SJCRH30 (cell line): ENCODE data around the gene LHFPL5. TPM values are rescaled to one million over a fixed set of nuclear protein-coding genes. Genes with fewer than 3 reads are reported as not detected.
A peak's percentile ranks its signal among the peaks of the same experiment; 100 is the strongest.

Source experiments
- DNase-seq, 2 experiments: peaks; one replicate each; pipeline ENCODE4 v3.0.0-alpha.2; 2015 to 2020
- H3K27ac ChIP-seq: fragments of 250-450 bp; sonication (Bioruptor Pico); 2 replicates; pipeline ENCODE4 v1.5.1; 2020; ENCODE audit warnings: mild to moderate bottlenecking, moderate library complexity
- H3K27me3 ChIP-seq: fragments of 250-450 bp; sonication (Bioruptor Pico); 2 replicates; pipeline ENCODE4 v1.5.1; 2020; ENCODE audit warnings: mild to moderate bottlenecking, moderate library complexity
- H3K36me3 ChIP-seq: fragments of 250-450 bp; sonication (Bioruptor Pico); 2 replicates; pipeline ENCODE4 v1.5.1; 2020; ENCODE audit warnings: mild to moderate bottlenecking, moderate library complexity
- H3K4me1 ChIP-seq: fragments of 250-450 bp; sonication (Bioruptor Pico); 2 replicates; pipeline ENCODE4 v1.5.1; 2020; ENCODE audit warnings: mild to moderate bottlenecking, moderate library complexity
- H3K4me3 ChIP-seq: fragments of 250-450 bp; sonication (Bioruptor Pico); 2 replicates; pipeline ENCODE4 v1.5.1; 2020; ENCODE audit warnings: mild to moderate bottlenecking, moderate library complexity
- H3K9me3 ChIP-seq: fragments of 250-450 bp; sonication (Bioruptor Pico); replicated peaks from 2 replicates; pipeline ENCODE4 v1.5.1; 2020; ENCODE audit warnings: mild to moderate bottlenecking, moderate library complexity
- total RNA-seq: library from RNA; depleted of rRNA; stranded (reverse); fragments of >200 nt; shearing (Covaris generic); gene quantifications from 2 replicates; pipeline ENCODE4 v1.2.3, GENCODE V29; 2014

LHFPL5 gene
- total RNA-seq, 1 experiment from 2014 or later: 0.08 TPM

GRCh38 chr6:35810971-35811698 lies 6.0 kb downstream of the LHFPL5 start:
- no peaks in the 10 kb centered on the region for H3K9me3 ChIP-seq
- no peaks in the 10 kb centered on the region for H3K36me3 ChIP-seq
- no peaks in the 10 kb centered on the region for H3K27me3 ChIP-seq
- H3K27ac ChIP-seq: no peak overlapping the region
- H3K4me1 ChIP-seq: peaks cover 2% of the 10 kb centered on the region; the same call in 1 of the 2 replicates
- H3K4me3 ChIP-seq: peak overlapping the region; percentile 43
- DNase-seq: peak; percentile 20 to 48

GRCh38 chr6:35811699-35811995 lies 6.5 kb downstream of the LHFPL5 start:
- peak overlapping the region; percentile 43 for H3K4me3 ChIP-seq
- no peaks in the 10 kb centered on the region for H3K27me3 ChIP-seq
- DNase-seq: no peak
- no peaks in the 10 kb centered on the region for H3K9me3 ChIP-seq
- H3K27ac ChIP-seq: no peak overlapping the region
- H3K4me1 ChIP-seq: peaks cover 2% of the 10 kb centered on the region; the same call in 1 of the 2 replicates
- H3K36me3 ChIP-seq: no peaks in the 10 kb centered on the region

- no peak for DNase-seq
- H3K27me3 ChIP-seq: no peaks in the 10 kb centered on the region
These were observed 12.4 kb downstream of the LHFPL5 start for GRCh38 chr6:35817515-35817914.

GRCh38 chr6:35823601-35824000 lies 18.4 kb downstream of the LHFPL5 start:
- Histone ChIP-seq H3K27ac (no peak overlapping the region), H3K4me1 (no peaks in the 10 kb centered on the region), H3K9me3 (no peaks in the 10 kb centered on the region), H3K36me3 (no peaks in the 10 kb centered on the region), H3K27me3 (no peaks in the 10 kb centered on the region), H3K4me3 (no peak overlapping the region)
- no peak for DNase-seq

More at GRCh38 chr6:35817515-35817914, 12.4 kb downstream of the LHFPL5 start:
- no peaks in the 10 kb centered on the region for H3K36me3 ChIP-seq
- no peak overlapping the region for H3K4me3 ChIP-seq
- H3K27ac ChIP-seq: no peak overlapping the region
- H3K9me3 ChIP-seq: no peaks in the 10 kb centered on the region
- H3K4me1 ChIP-seq: no peaks in the 10 kb centered on the region

- H3K27ac ChIP-seq: no peak overlapping the region
- no peaks in the 10 kb centered on the region for H3K36me3 ChIP-seq
- no peaks in the 10 kb centered on the region for H3K9me3 ChIP-seq
- no peaks in the 10 kb centered on the region for H3K27me3 ChIP-seq
- no peak overlapping the region for H3K4me3 ChIP-seq
- no peaks in the 10 kb centered on the region for H3K4me1 ChIP-seq
- DNase-seq: no peak
These were observed 19.5 kb downstream of the LHFPL5 start for GRCh38 chr6:35824552-35825192.

GRCh38 chr6:35829306-35829705 lies 24.2 kb downstream of the LHFPL5 start:
- Histone ChIP-seq H3K9me3 (no peaks in the 10 kb centered on the region), H3K4me3 (no peak overlapping the region), H3K27ac (no peak overlapping the region), H3K27me3 (no peaks in the 10 kb centered on the region), H3K4me1 (no peaks in the 10 kb centered on the region), H3K36me3 (peaks cover 10% of the 10 kb centered on the region; the same call in 1 of the 2 replicates)
- no peak for DNase-seq

GRCh38 chr6:35831257-35832007 lies 26.3 kb downstream of the LHFPL5 start:
- no peak overlapping the region for H3K4me3 ChIP-seq
- H3K27ac ChIP-seq: no peak overlapping the region
- no peak for DNase-seq
- no peaks in the 10 kb centered on the region for H3K27me3 ChIP-seq
- peaks cover 14% of the 10 kb centered on the region for H3K36me3 ChIP-seq
- H3K4me1 ChIP-seq: no peaks in the 10 kb centered on the region
- no peaks in the 10 kb centered on the region for H3K9me3 ChIP-seq

- Histone ChIP-seq H3K9me3 (no peaks in the 10 kb centered on the region), H3K4me3 (no peak overlapping the region), H3K4me1 (no peaks in the 10 kb centered on the region), H3K27ac (no peak overlapping the region), H3K27me3 (no peaks in the 10 kb centered on the region), H3K36me3 (peaks cover 27% of the 10 kb centered on the region)
- no peak for DNase-seq
These were observed 28.4 kb downstream of the LHFPL5 start for GRCh38 chr6:35833536-35833935.

- H3K27me3 ChIP-seq: no peaks in the 10 kb centered on the region
- no peak overlapping the region for H3K4me3 ChIP-seq
- H3K4me1 ChIP-seq: no peaks in the 10 kb centered on the region
- H3K9me3 ChIP-seq: no peaks in the 10 kb centered on the region
- H3K27ac ChIP-seq: no peak overlapping the region
- DNase-seq: no peak
- H3K36me3 ChIP-seq: peaks cover 45% of the 10 kb centered on the region
These were observed 33.9 kb downstream of the LHFPL5 start for GRCh38 chr6:35839019-35839418.

GRCh38 chr6:35842381-35842780 lies 37.2 kb downstream of the LHFPL5 start:
- H3K9me3 ChIP-seq: no peaks in the 10 kb centered on the region

GRCh38 chr6:35844290-35844689 lies 39.1 kb downstream of the LHFPL5 start:
- Histone ChIP-seq H3K27me3 (no peaks in the 10 kb centered on the region), H3K9me3 (no peaks in the 10 kb centered on the region), H3K4me3 (no peak overlapping the region), H3K4me1 (no peaks in the 10 kb centered on the region), H3K27ac (no peak overlapping the region), H3K36me3 (peaks cover 50% of the 10 kb centered on the region)
- no peak for DNase-seq

More at GRCh38 chr6:35842381-35842780, 37.2 kb downstream of the LHFPL5 start:
- no peak for DNase-seq
- Histone ChIP-seq H3K4me1 (no peaks in the 10 kb centered on the region), H3K4me3 (no peak overlapping the region), H3K27me3 (no peaks in the 10 kb centered on the region), H3K36me3 (peaks cover 51% of the 10 kb centered on the region), H3K27ac (no peak overlapping the region)

- H3K27me3 ChIP-seq: no peaks in the 10 kb centered on the region
- no peak overlapping the region for H3K4me3 ChIP-seq
- no peak for DNase-seq
- H3K9me3 ChIP-seq: no peaks in the 10 kb centered on the region
- no peaks in the 10 kb centered on the region for H3K4me1 ChIP-seq
- peaks cover 56% of the 10 kb centered on the region for H3K36me3 ChIP-seq
- no peak overlapping the region for H3K27ac ChIP-seq
These were observed 45.1 kb downstream of the LHFPL5 start for GRCh38 chr6:35850208-35850607.

GRCh38 chr6:35852994-35853393 lies 47.8 kb downstream of the LHFPL5 start:
- Histone ChIP-seq H3K4me3 (no peak overlapping the region), H3K36me3 (peaks cover 68% of the 10 kb centered on the region), H3K27ac (no peak overlapping the region), H3K4me1 (no peaks in the 10 kb centered on the region), H3K27me3 (no peaks in the 10 kb centered on the region), H3K9me3 (no peaks in the 10 kb centered on the region)
- no peak for DNase-seq

GRCh38 chr6:35856250-35856649 lies 51.1 kb downstream of the LHFPL5 start:
- no peak overlapping the region for H3K4me3 ChIP-seq

GRCh38 chr6:35857853-35858252 lies 52.7 kb downstream of the LHFPL5 start:
- Histone ChIP-seq H3K4me3 (no peak overlapping the region), H3K9me3 (no peaks in the 10 kb centered on the region), H3K4me1 (no peaks in the 10 kb centered on the region), H3K27ac (no peak overlapping the region), H3K36me3 (peaks cover 64% of the 10 kb centered on the region), H3K27me3 (no peaks in the 10 kb centered on the region)
- DNase-seq: no peak

More at GRCh38 chr6:35856250-35856649, 51.1 kb downstream of the LHFPL5 start:
- Histone ChIP-seq H3K36me3 (peaks cover 72% of the 10 kb centered on the region), H3K4me1 (no peaks in the 10 kb centered on the region), H3K27ac (no peak overlapping the region), H3K27me3 (no peaks in the 10 kb centered on the region), H3K9me3 (no peaks in the 10 kb centered on the region)
- DNase-seq: no peak
